HCT116 (cell line): ENCODE results near the gene ADAM30. TPM values are rescaled to one million over a fixed set of nuclear protein-coding genes. Genes with fewer than 3 reads are reported as not detected.

Experiments used
- ATAC-seq: fragments of 200-7000 bp; cut with Tn5 transposase; 2 replicates; pipeline ENCODE4 v1.9.1; 2020; ENCODE audit warnings: mild to moderate bottlenecking, moderate library complexity
- BruUV-seq: library from RNA; stranded (reverse); fragments of 400-500 nt; replicated peaks from 2 replicates; lab custom pipeline; 2021; lab: Mats Ljungman, UMichigan
- CTCF ChIA-PET: fragments of 300-600 bp; sonication (Branson Sonifier 250); formaldehyde crosslinking; loops from one replicate; lab custom pipeline; 2021; ENCODE audit warnings: antibody characterized with exemption; lab: Charles Lee
- POLR2A ChIA-PET: fragments of 300-600, 350-600 bp; sonication (Branson Sonifier 250); formaldehyde crosslinking; loops from one replicate; lab custom pipeline; 2021; ENCODE audit warnings: antibody characterized with exemption; lab: Charles Lee
- RAD21 ChIA-PET, 2 experiments: fragments of 300-600 bp; sonication (Branson Sonifier 250); formaldehyde crosslinking; loops; one replicate each; lab custom pipeline; 2023; ENCODE audit warnings: low total read pairs in 2 of 2; ENCODE audit not compliant: uncharacterized antibody in 2 of 2, unreplicated experiment in 2 of 2, low non-redundant PET in 1 of 2; lab: Charles Lee
- DNase-seq: peaks from one replicate; pipeline ENCODE4 v3.0.0-alpha.2; 2010; ENCODE audit warnings: low read depth, low spot score
- H2AFZ ChIP-seq: fragments of 200-600 bp; shearing (Covaris generic), sonication (generic); 2 replicates; pipeline ENCODE4 v1.6.1; 2017; ENCODE audit warnings: low read depth, mixed run types, mixed read lengths, antibody characterized with exemption, low read length; ENCODE audit not compliant: poor library complexity, severe bottlenecking
- H3K27ac ChIP-seq: 2 replicates; pipeline ENCODE4 v1.5.1; 2012; ENCODE audit warnings: low read depth, low read length
- H3K27me3 ChIP-seq: fragments of 200-600 bp; sonication (generic); 2 replicates; pipeline ENCODE4 v1.6.1; 2016; ENCODE audit warnings: mixed run types, low read length, mixed read lengths; ENCODE audit not compliant: insufficient read depth
- H3K36me3 ChIP-seq, 2 experiments: fragments of 200-500 bp in 1 of 2; fragments of 200-600 bp in 1 of 2; sonication (Bioruptor generic) in 1 of 2; sonication (generic) in 1 of 2; 2 replicates each; pipeline versions ENCODE4 v1.5.1 to v1.6.1; 2014 to 2016; ENCODE audit warnings: low read length in 2 of 2, inconsistent platforms in 1 of 2, mixed read lengths in 1 of 2, mixed run types in 1 of 2; ENCODE audit not compliant: insufficient read depth in 2 of 2, control insufficient read depth in 1 of 2
- H3K4me1 ChIP-seq, 2 experiments: fragments of 200-600 bp in 1 of 2; sonication (generic) in 1 of 2; 2 replicates each; pipeline versions ENCODE4 v1.5.1 to v1.6.1; 2012 to 2017; ENCODE audit warnings: low read length in 2 of 2, inconsistent platforms in 1 of 2, mild to moderate bottlenecking in 1 of 2, mixed read lengths in 1 of 2, mixed run types in 1 of 2, moderate library complexity in 1 of 2; ENCODE audit not compliant: insufficient read depth in 2 of 2, control insufficient read depth in 1 of 2
- H3K4me2 ChIP-seq: fragments of 200-600 bp; sonication (generic); 2 replicates; pipeline ENCODE4 v1.6.1; 2017; ENCODE audit warnings: mixed run types, low read length, mixed read lengths
- H3K4me3 ChIP-seq, 2 experiments: fragments of 200-600 bp in 1 of 2; sonication (generic) in 1 of 2; replicated peaks in 1 of 2; 2 replicates each; pipeline ENCODE4 v1.5.1; 2011 to 2016; ENCODE audit warnings: low read length in 2 of 2, control low read depth in 1 of 2, low read depth in 1 of 2, mild to moderate bottlenecking in 1 of 2, mixed read lengths in 1 of 2, mixed run types in 1 of 2
- H3K79me2 ChIP-seq: fragments of 200-600 bp; sonication (generic); 2 replicates; pipeline ENCODE4 v1.6.1; 2017; ENCODE audit warnings: mild to moderate bottlenecking, mixed run types, low read length, moderate library complexity, mixed read lengths; ENCODE audit not compliant: insufficient read depth
- H3K9ac ChIP-seq: fragments of 200-600 bp; sonication (generic); 2 replicates; pipeline ENCODE4 v1.6.1; 2016; ENCODE audit warnings: low read length, mixed read lengths
- H3K9me2 ChIP-seq: fragments of 200-600 bp; sonication (generic), shearing (Covaris generic); 2 replicates; pipeline ENCODE4 v1.6.1; 2017; ENCODE audit warnings: mixed run types, mild to moderate bottlenecking, moderate library complexity; ENCODE audit not compliant: insufficient read depth
- H3K9me3 ChIP-seq, 2 experiments: fragments of 200-500 bp in 1 of 2; fragments of 200-600 bp in 1 of 2; sonication (Bioruptor generic) in 1 of 2; sonication (generic) in 1 of 2; 2 replicates each; pipeline ENCODE4 v1.6.1; 2014 to 2017; ENCODE audit warnings: low read length in 2 of 2, mixed read lengths in 2 of 2, inconsistent platforms in 1 of 2, low read depth in 1 of 2, mild to moderate bottlenecking in 1 of 2, mixed run types in 1 of 2, moderate library complexity in 1 of 2; ENCODE audit not compliant: control insufficient read depth in 1 of 2, insufficient read depth in 1 of 2
- H4K20me1 ChIP-seq: fragments of 200-600 bp; sonication (generic), shearing (Covaris generic); 2 replicates; pipeline ENCODE4 v1.6.1; 2017; ENCODE audit warnings: mixed run types, mild to moderate bottlenecking, moderate library complexity; ENCODE audit not compliant: insufficient read depth
- CBX3 ChIP-seq: IDR thresholded peaks from 2 replicates; pipeline ENCODE4 v1.6.1; 2012; ENCODE audit warnings: low read depth
- ELF1 ChIP-seq: IDR thresholded peaks from 2 replicates; pipeline ENCODE4 v1.6.1; 2012; ENCODE audit warnings: low read depth, borderline replicate concordance
- FOSL1 ChIP-seq: IDR thresholded peaks from 2 replicates; pipeline ENCODE4 v1.6.1; 2012; ENCODE audit warnings: low read depth
- RAD21 ChIP-seq: IDR thresholded peaks from 2 replicates; pipeline ENCODE4 v1.6.1; 2012; ENCODE audit warnings: low read depth, mild to moderate bottlenecking
- SP1 ChIP-seq: IDR thresholded peaks from 2 replicates; pipeline ENCODE4 v1.6.1; 2012; ENCODE audit warnings: low read depth
- intact Hi-C: fragments of 100-400 bp; cut with micrococcal nuclease; formaldehyde crosslinking; loops from 2 replicates; pipeline ENCODE4 v1.10.0; 2022
- total RNA-seq: library from RNA; stranded (reverse); gene quantifications from one replicate; pipeline ENCODE4 v1.2.1, GENCODE V29; 2021; ENCODE audit not compliant: unreplicated experiment
- TF ChIP-seq, protein P1 (sequence below): IDR thresholded peaks from 2 replicates; pipeline ENCODE4 v1.6.1; 2012
- TF ChIP-seq, protein P2 (sequence below): IDR thresholded peaks from 2 replicates; pipeline ENCODE4 v1.6.1; 2011; ENCODE audit warnings: mild to moderate bottlenecking, low read length, moderate library complexity; ENCODE audit not compliant: insufficient replicate concordance; ENCODE audit errors: extremely low read depth

The ADAM30 gene
- total RNA-seq, 1 experiment from 2014 or later = not detected

DNA sequence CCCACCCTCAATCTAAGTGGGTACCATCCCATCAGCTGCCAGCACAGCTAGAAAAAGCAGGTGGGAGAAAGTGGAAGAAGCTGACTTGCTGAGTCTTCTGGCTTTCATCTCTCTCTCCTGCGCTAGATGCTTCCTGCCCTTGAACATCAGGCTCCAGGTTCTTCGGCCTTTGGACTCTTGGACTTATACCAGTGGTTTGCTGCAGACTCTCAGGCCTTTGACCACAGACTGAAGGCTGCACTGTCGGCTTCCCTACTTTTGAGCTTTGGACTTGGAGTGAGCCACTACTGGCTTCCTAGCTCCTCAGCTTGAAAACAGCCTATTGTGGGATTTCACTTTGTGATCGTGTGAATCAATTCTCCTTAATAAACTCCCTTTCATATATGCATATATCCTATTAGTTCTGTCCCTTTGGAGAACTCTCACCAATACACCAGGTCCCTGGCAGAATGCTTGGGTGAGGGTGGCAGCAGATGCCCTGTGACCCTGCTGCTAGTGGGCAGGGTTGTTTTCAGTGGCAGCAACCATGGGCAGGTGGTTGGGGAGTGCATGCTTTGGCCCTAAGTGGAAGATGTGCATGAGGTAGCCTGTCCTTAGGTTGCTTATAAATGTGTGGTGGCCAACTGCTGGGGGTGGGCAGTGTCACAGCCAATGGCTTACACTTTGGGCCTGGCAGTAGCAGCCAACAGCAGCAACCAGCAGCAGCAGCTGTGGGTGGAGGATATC is 10.8 kb upstream of the ADAM30 start:
- H3K4me2 ChIP-seq = no peak overlapping the region
- H3K9ac ChIP-seq = no peak overlapping the region
- no peak overlapping the region for H3K27ac ChIP-seq
- RAD21 ChIA-PET = no interaction called here
- no peaks in the 10 kb centered on the region for H3K9me2 ChIP-seq
- H3K27me3 ChIP-seq = no peaks in the 10 kb centered on the region
- H3K79me2 ChIP-seq = no peaks in the 10 kb centered on the region
- no peak overlapping the region for H3K4me3 ChIP-seq
- TF ChIP-seq SP1 (no peak), ELF1 (no peak), CBX3 (no peak), FOSL1 (no peak), RAD21 (no peak)
- TF ChIP-seq, protein P1, sequence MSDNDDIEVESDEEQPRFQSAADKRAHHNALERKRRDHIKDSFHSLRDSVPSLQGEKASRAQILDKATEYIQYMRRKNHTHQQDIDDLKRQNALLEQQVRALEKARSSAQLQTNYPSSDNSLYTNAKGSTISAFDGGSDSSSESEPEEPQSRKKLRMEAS = no peak
- TF ChIP-seq, protein P2, sequence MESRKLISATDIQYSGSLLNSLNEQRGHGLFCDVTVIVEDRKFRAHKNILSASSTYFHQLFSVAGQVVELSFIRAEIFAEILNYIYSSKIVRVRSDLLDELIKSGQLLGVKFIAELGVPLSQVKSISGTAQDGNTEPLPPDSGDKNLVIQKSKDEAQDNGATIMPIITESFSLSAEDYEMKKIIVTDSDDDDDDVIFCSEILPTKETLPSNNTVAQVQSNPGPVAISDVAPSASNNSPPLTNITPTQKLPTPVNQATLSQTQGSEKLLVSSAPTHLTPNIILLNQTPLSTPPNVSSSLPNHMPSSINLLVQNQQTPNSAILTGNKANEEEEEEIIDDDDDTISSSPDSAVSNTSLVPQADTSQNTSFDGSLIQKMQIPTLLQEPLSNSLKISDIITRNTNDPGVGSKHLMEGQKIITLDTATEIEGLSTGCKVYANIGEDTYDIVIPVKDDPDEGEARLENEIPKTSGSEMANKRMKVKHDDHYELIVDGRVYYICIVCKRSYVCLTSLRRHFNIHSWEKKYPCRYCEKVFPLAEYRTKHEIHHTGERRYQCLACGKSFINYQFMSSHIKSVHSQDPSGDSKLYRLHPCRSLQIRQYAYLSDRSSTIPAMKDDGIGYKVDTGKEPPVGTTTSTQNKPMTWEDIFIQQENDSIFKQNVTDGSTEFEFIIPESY = no peak
- TF ChIP-seq, all 23 proteins: peak for 0
- Histone ChIP-seq H3K9me3 (no peaks in the 10 kb centered on the region; a peak in 1 of 4 replicates), H3K4me1 (no peaks in the 10 kb centered on the region), H4K20me1 (no peaks in the 10 kb centered on the region), H2AFZ (no peak overlapping the region), H3K36me3 (no peaks in the 10 kb centered on the region)
- BruUV-seq = no TSS peak
- DNase-seq = no peak
- no peak for ATAC-seq
- intact Hi-C loops = no loop called here
- ChIA-PET POLR2A (no interaction called here), CTCF (no interaction called here)
